SK-N-MC (cell line): ENCODE data around the gene CAMK2G.

Source experiments
- EZH2 ChIP-seq: fragments of 200-600 bp; sonication (generic); IDR thresholded peaks from one replicate; pipeline ENCODE4 v1.6.1; 2017; ENCODE audit warnings: antibody characterized with exemption
- POLR2AphosphoS5 ChIP-seq: IDR thresholded peaks from 2 replicates; pipeline ENCODE4 v1.6.1; 2012; ENCODE audit warnings: mild to moderate bottlenecking, low read depth, low read length, borderline replicate concordance

GRCh38 chr10:73908853-73909539 lies 34.6 kb upstream of the CAMK2G start:
- TF ChIP-seq EZH2 (no peak), POLR2AphosphoS5 (no peak)
